ENCODE data around the gene TRIM51.

DNA sequence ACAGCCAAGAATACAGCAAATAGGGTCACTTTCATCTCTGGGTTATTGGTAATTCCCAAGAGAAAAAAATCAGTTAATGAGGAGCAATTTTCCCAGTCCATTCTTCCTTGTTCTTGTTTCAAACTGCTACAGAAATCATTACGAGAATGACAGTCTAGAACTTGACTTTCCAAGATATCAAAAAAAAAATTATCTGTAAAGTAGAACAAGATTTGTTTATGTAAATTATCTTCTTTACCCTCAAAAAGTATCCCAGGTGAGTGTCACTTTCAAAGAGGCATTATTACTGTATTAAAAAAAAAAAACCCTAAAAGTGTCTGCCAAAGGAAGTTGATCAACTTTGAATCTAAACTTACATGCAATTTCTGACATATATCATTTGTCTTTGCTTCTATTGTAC is 31.4 kb downstream of the TRIM51 start, which contains the start of gene OR5W2:
- TF ChIP-seq POLR2AphosphoS5 (IDR thresholded peaks at IDR 0.05; ENCODE audit: low read depth, low read length): no peak
- TF ChIP-seq POLR2A (IDR thresholded peaks at IDR 0.05; ENCODE audit: low read depth, low read length): no peak
